Muscle layer of duodenum (tissue), 2 donors: ENCODE results near the gene TBC1D32.
A peak's percentile ranks its signal among the peaks of the same experiment; 100 is the strongest.
"Not testable (repeated sequence)": the region's sequence is repeated elsewhere in the genome, so short reads cannot be mapped to it uniquely, and the experiment has no call there.

Experiments
- H3K27ac ChIP-seq: one replicate; pipeline ENCODE4 v1.7.0; 2013; ENCODE audit warnings: mild to moderate bottlenecking, low read length
- H3K27me3 ChIP-seq: one replicate; pipeline ENCODE4 v1.7.0; 2013; ENCODE audit warnings: low read depth, mild to moderate bottlenecking, control low read depth, low read length
- H3K36me3 ChIP-seq, 2 donors: one replicate each; pipeline ENCODE4 v1.7.0; 2013; ENCODE audit warnings: low read length in 2 of 2, control low read depth in 1 of 2, mild to moderate bottlenecking in 1 of 2; ENCODE audit not compliant: insufficient read depth in 2 of 2, control insufficient read depth in 1 of 2
- H3K4me1 ChIP-seq, 2 donors: one replicate each; pipeline ENCODE4 v1.7.0; 2013; ENCODE audit warnings: low read length in 2 of 2, mild to moderate bottlenecking in 2 of 2, control low read depth in 1 of 2, moderate library complexity in 1 of 2; ENCODE audit not compliant: insufficient read depth in 2 of 2, control insufficient read depth in 1 of 2
- H3K4me3 ChIP-seq, 2 donors: one replicate each; pipeline ENCODE4 v1.7.0; 2013; ENCODE audit warnings: low read length in 2 of 2, low read depth in 1 of 2, mild to moderate bottlenecking in 1 of 2
- H3K9me3 ChIP-seq, 2 donors: one replicate each; pipeline ENCODE4 v1.7.0; 2013; ENCODE audit warnings: low read length in 2 of 2, control low read depth in 1 of 2, mild to moderate bottlenecking in 1 of 2; ENCODE audit not compliant: control insufficient read depth in 1 of 2
- donor health status: healthy.

The TBC1D32 gene

GRCh38 chr6:121351916-121352315 lies 17.6 kb upstream of the TBC1D32 start:
- Histone ChIP-seq H3K9me3 (no peaks in the 10 kb centered on the region), H3K27me3 (no peaks in the 10 kb centered on the region), H3K4me3 (no peak overlapping the region), H3K27ac (no peak overlapping the region), H3K36me3 (no peaks in the 10 kb centered on the region), H3K4me1 (no peaks in the 10 kb centered on the region)

GRCh38 chr6:121349596-121349995 lies 15.3 kb upstream of the TBC1D32 start:
- Histone ChIP-seq H3K27me3 (no peaks in the 10 kb centered on the region), H3K4me3 (no peak overlapping the region), H3K27ac (no peak overlapping the region), H3K4me1 (no peaks in the 10 kb centered on the region), H3K36me3 (no peaks in the 10 kb centered on the region), H3K9me3 (no peaks in the 10 kb centered on the region)

GRCh38 chr6:121347484-121347883 lies 13.2 kb upstream of the TBC1D32 start:
- Histone ChIP-seq H3K4me3 (no peak overlapping the region), H3K36me3 (no peaks in the 10 kb centered on the region), H3K4me1 (no peaks in the 10 kb centered on the region), H3K27me3 (no peaks in the 10 kb centered on the region), H3K9me3 (no peaks in the 10 kb centered on the region), H3K27ac (no peak overlapping the region)

- Histone ChIP-seq H3K4me3 (no peak overlapping the region), H3K36me3 (no peaks in the 10 kb centered on the region), H3K27ac (no peak overlapping the region), H3K27me3 (no peaks in the 10 kb centered on the region), H3K4me1 (no peaks in the 10 kb centered on the region), H3K9me3 (no peaks in the 10 kb centered on the region)
Measured at GRCh38 chr6:121344539-121344938, 10.3 kb upstream of the TBC1D32 start.

GRCh38 chr6:121339639-121340226 lies 5.5 kb upstream of the TBC1D32 start:
- Histone ChIP-seq H3K4me3 (no peak overlapping the region), H3K9me3 (no peaks in the 10 kb centered on the region), H3K27me3 (no peaks in the 10 kb centered on the region), H3K36me3 (no peaks in the 10 kb centered on the region), H3K4me1 (no peaks in the 10 kb centered on the region), H3K27ac (no peak overlapping the region)

GRCh38 chr6:121338956-121339355 lies 4.7 kb upstream of the TBC1D32 start:
- no peaks in the 10 kb centered on the region for H3K36me3 ChIP-seq
- no peaks in the 10 kb centered on the region for H3K4me1 ChIP-seq
- H3K9me3 ChIP-seq = no peaks in the 10 kb centered on the region
- no peaks in the 10 kb centered on the region for H3K27me3 ChIP-seq
- no peak overlapping the region for H3K27ac ChIP-seq
- no peak overlapping the region for H3K4me3 ChIP-seq

- H3K4me1 ChIP-seq = no peaks in the 10 kb centered on the region
- no peaks in the 10 kb centered on the region for H3K27me3 ChIP-seq
- no peak overlapping the region for H3K27ac ChIP-seq
- no peak overlapping the region for H3K4me3 ChIP-seq
- no peaks in the 10 kb centered on the region for H3K36me3 ChIP-seq
- no peaks in the 10 kb centered on the region for H3K9me3 ChIP-seq
Measured at GRCh38 chr6:121338366-121338765, 4.1 kb upstream of the TBC1D32 start.

GRCh38 chr6:121335087-121336008 lies 1.1 kb upstream of the TBC1D32 start:
- H3K4me3 ChIP-seq = peak overlapping the region; percentile 71 to 100
- H3K9me3 ChIP-seq = no peaks in the 10 kb centered on the region
- H3K36me3 ChIP-seq = no peaks in the 10 kb centered on the region
- no peaks in the 10 kb centered on the region for H3K27me3 ChIP-seq
- H3K4me1 ChIP-seq = no peaks in the 10 kb centered on the region
- H3K27ac ChIP-seq = peak overlapping the region; percentile 100

- H3K4me1 ChIP-seq, H3K27ac ChIP-seq, H3K36me3 ChIP-seq, H3K27me3 ChIP-seq, H3K9me3 ChIP-seq: not testable (repeated sequence)
- H3K4me3 ChIP-seq = peak overlapping the region; percentile 71 to 100
Measured at GRCh38 chr6:121333694-121334093, 586 bp downstream of the TBC1D32 start.

GRCh38 chr6:121333196-121333595 lies 1.1 kb downstream of the TBC1D32 start:
- Histone ChIP-seq H3K4me1 (no peaks in the 10 kb centered on the region), H3K27ac (no peak overlapping the region)

GRCh38 chr6:121330516-121330915 lies 3.8 kb downstream of the TBC1D32 start:
- Histone ChIP-seq H3K27me3 (no peaks in the 10 kb centered on the region), H3K36me3 (no peaks in the 10 kb centered on the region), H3K4me1 (no peaks in the 10 kb centered on the region), H3K9me3 (no peaks in the 10 kb centered on the region), H3K27ac (no peak overlapping the region), H3K4me3 (no peak overlapping the region)

More at GRCh38 chr6:121333196-121333595, 1.1 kb downstream of the TBC1D32 start:
- H3K27me3 ChIP-seq = no peaks in the 10 kb centered on the region
- H3K4me3 ChIP-seq = no peak overlapping the region
- H3K36me3 ChIP-seq = no peaks in the 10 kb centered on the region
- H3K9me3 ChIP-seq = no peaks in the 10 kb centered on the region
